GM04503 (cell line): ENCODE measurements around the gene CDH7.

ENCODE experiments used
- DNase-seq: peaks from one replicate; pipeline ENCODE4 v3.0.0-alpha.2; 2012; ENCODE audit warnings: low read depth

Gene CDH7

GRCh38 chr18:65919018-65919417 lies 168.2 kb downstream of the CDH7 start:
- DNase-seq, result no peak

DNA sequence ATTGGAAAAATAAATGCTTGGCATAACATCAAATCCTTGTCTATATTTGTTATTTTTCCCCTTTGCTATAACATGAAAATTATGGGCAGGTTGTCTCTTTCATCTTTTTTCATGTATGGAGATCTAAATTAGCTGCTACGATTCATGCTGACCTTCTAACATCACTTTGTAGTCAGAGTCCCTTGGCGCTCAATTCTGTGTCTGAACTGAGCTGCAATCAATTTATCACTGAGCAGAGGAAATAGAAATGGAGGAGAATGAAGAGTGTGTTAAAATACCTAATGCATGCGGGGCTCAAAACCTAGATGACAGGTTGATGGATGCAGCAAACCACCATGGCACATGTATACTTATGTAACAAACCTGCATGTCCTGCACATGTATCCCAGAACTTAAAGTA lies 168.9 kb downstream of the CDH7 start:
- DNase-seq, result no peak

DNA sequence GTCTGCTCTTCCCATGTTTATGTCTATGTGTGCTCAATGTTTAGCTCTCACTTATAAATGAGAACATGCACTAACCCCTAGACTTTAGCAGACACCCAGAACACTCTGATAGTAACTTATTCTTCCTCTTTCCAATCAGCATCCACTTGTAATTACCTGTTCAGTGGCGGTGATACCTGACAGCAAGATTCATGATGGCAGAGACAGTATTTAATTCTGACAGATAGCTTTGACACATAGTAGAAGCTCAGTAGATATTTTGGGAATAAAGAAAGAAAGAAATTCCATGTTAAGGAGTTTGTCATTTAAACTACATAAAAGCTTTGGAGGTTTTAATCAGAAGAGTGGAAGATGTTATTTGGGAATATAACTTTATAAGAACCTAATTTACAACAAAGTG lies 171.3 kb downstream of the CDH7 start:
- no peak for DNase-seq

GRCh38 chr18:65924904-65925303 lies 174.1 kb downstream of the CDH7 start:
- DNase-seq, result no peak

DNA sequence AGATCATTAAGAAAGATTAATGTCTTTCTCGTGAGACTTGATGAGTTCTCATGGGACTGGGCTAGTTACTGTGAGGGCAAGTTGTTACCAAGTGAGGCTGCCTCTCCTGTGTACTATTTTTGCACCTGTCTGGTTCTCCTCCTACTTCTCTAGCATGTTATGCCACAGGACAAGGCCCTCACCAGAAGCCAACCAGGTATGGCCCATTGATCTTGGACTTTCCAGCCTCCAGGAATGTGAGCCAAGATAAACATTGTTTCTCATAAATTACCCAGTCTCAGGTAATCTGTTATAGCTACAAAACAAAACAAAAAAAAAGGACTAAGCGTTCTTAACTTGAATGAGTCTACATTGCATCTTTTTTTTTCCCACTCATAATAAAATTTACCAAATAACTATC lies 184.1 kb downstream of the CDH7 start:
- DNase-seq, result no peak

GRCh38 chr18:65936678-65937077 lies 185.9 kb downstream of the CDH7 start:
- no peak for DNase-seq

DNA sequence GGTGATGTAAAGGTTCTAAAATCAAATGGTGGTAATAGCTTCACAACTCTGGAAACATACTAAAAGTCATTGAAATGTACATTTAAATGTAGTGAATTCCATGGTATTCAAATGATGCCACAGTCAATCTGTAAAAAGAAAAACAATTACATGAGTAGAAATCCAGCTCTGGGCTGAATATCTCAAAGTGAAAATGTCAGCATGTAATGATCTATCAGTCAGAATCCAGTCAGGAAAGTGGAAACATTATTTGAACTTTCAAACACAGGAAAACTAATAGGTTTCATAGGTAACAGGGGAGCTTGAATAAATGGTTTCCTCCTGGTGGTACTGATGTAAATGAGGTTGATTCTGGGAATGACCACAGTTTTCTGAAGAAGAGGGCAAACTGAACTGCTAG lies 186.4 kb downstream of the CDH7 start:
- DNase-seq, result no peak

DNA sequence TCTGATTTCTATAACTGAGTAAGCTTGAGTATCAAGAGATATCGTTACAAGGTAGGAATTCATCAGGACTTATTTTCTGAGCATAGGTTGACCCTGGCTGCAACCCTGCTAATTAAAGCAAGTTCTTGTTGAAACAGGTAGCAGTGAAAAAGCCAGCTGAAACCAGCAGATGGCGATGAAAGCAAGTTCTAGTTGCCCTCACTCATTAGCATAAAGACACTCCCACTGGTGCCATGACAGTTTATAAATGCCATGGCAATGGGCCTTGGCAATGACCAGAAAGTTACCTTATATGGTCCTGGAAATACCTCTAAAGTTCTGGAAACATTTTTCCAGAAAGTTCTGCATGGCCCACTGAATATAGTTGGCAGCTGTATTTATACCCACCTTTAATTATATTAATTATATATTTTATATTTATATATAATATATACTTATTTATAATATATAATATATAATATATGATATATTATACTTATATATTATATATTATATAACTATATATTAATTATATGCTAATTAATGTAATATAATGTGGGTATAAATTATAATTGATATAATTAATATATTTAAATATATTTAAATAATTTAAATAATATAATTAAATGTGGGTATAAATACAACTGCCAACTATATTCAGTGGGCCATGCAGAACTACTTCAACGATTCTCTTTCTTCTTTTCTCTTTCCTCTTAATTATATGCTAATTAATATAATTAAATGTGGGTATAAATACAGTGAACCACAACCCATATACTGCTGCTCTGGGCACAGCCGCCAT lies 188.0 kb downstream of the CDH7 start:
- no peak for DNase-seq
